ENCODE data around the gene CACNA1H. TPM values are rescaled to one million over a fixed set of nuclear protein-coding genes. Genes with fewer than 3 reads are reported as not detected.

Gene CACNA1H
- total and polyA plus RNA-seq, 2 of the 4 experiments (the other 2 are of a cell fraction) = 1.6 to 5.8 TPM

Other genes starting within 250 kb of the CACNA1H start
- 6.7 and 13.1 TPM in 2 replicates for gene LMF1, start 182.1 kb upstream of the CACNA1H start, total RNA-seq (2012; rRNA removed)
- gene LMF1, start 182.1 kb upstream of the CACNA1H start, polyA plus RNA-seq (2012; rRNA removed) = 7.7 and 11.0 TPM in 2 replicates
- gene SOX8, start 171.3 kb upstream of the CACNA1H start, total RNA-seq (2012; rRNA removed) = under 0.01 TPM in 2 replicates
- gene SOX8, start 171.3 kb upstream of the CACNA1H start, polyA plus RNA-seq (2012; rRNA removed) = 0.26 and 0.27 TPM in 2 replicates
- gene SSTR5, start 80.4 kb upstream of the CACNA1H start, total RNA-seq (2012; rRNA removed) = not detected in 2 replicates
- gene SSTR5, start 80.4 kb upstream of the CACNA1H start, polyA plus RNA-seq (2012; rRNA removed) = not detected in 2 replicates
- gene C1QTNF8, start 56.9 kb upstream of the CACNA1H start, total RNA-seq (2012; rRNA removed) = not detected in 2 replicates
- not detected in 2 replicates for gene C1QTNF8, start 56.9 kb upstream of the CACNA1H start, polyA plus RNA-seq (2012; rRNA removed)
- gene TPSG1, start 72.2 kb downstream of the CACNA1H start, total RNA-seq (2012; rRNA removed) = not detected in 2 replicates
- not detected in 2 replicates for gene TPSG1, start 72.2 kb downstream of the CACNA1H start, polyA plus RNA-seq (2012; rRNA removed)
- gene TPSB2, start 77.1 kb downstream of the CACNA1H start, total RNA-seq (2012; rRNA removed) = not detected in 2 replicates
- gene TPSB2, start 77.1 kb downstream of the CACNA1H start, polyA plus RNA-seq (2012; rRNA removed) = not detected in 2 replicates
- not detected in 2 replicates for gene TPSAB1, start 87.6 kb downstream of the CACNA1H start, total RNA-seq (2012; rRNA removed)
- not detected in 2 replicates for gene TPSAB1, start 87.6 kb downstream of the CACNA1H start, polyA plus RNA-seq (2012; rRNA removed)
- not detected in 2 replicates for gene TPSD1, start 103.0 kb downstream of the CACNA1H start, total RNA-seq (2012; rRNA removed)
- gene TPSD1, start 103.0 kb downstream of the CACNA1H start, polyA plus RNA-seq (2012; rRNA removed) = not detected in 2 replicates
- 30.8 and 45.0 TPM in 2 replicates for gene UBE2I, start 156.5 kb downstream of the CACNA1H start, total RNA-seq (2012; rRNA removed)
- 113 and 140 TPM in 2 replicates for gene UBE2I, start 156.5 kb downstream of the CACNA1H start, polyA plus RNA-seq (2012; rRNA removed)
- gene BAIAP3, start 180.5 kb downstream of the CACNA1H start, total RNA-seq (2012; rRNA removed) = 0.36 and 0.56 TPM in 2 replicates
- 0.65 and 0.77 TPM in 2 replicates for gene BAIAP3, start 180.5 kb downstream of the CACNA1H start, polyA plus RNA-seq (2012; rRNA removed)
- 38.0 and 46.4 TPM in 2 replicates for gene TSR3, start 198.8 kb downstream of the CACNA1H start, total RNA-seq (2012; rRNA removed)
- gene TSR3, start 198.8 kb downstream of the CACNA1H start, polyA plus RNA-seq (2012; rRNA removed) = 52.9 and 77.8 TPM in 2 replicates
- gene GNPTG, start 198.8 kb downstream of the CACNA1H start, total RNA-seq (2012; rRNA removed) = 14.7 and 14.9 TPM in 2 replicates
- gene GNPTG, start 198.8 kb downstream of the CACNA1H start, polyA plus RNA-seq (2012; rRNA removed) = 70.8 and 85.2 TPM in 2 replicates